Stimulated activated CD4-positive, alpha-beta T cell treated with anti-CD3 and anti-CD28 coated beads, Interleukin-15, amount 100 ng/mL, for 1 hour (primary cell): ENCODE measurements around the gene IL17B.

Source experiments
- DNase-seq, 2 donors: peaks; one replicate each; pipeline ENCODE4 v3.0.0-alpha.2; 2020; ENCODE audit warnings: low read depth in 1 of 2, low spot score in 1 of 2

IL17B gene

DNA sequence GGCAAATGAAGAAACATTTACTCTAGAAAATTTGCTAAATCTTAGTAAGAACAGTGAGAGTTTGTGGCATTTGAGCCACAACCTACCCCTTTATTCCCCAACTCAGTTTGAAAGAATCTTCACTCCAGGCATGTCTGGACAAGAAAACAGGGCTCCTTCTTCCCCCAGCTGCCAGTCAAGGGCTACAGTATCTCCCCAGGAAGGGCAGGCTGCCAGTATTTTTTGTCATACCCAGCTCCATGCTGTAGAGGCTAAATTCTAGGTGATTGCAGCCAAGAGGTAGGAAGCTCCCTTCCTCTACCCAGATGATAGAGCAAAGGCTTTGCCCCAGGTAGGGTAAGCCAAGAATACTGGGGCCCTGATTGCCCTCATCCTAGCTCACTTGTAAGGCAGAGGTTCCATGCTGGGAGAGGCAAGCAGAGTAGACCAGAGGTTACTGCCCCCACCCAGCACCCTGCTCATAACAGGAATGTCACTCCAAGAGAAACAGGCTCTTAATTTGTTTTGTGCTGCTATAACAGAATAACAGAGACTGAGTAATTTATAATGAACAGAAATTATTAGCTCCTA lies 53.8 kb downstream of the IL17B start:
- DNase-seq: no peak

GRCh38 chr5:149324641-149325040 lies 54.5 kb downstream of the IL17B start:
- DNase-seq: no peak
